Measurements from ENCODE around the gene NID1.
"Not testable (repeated sequence)": the region's sequence is repeated elsewhere in the genome, so short reads cannot be mapped to it uniquely, and the experiment has no call there.

NID1 gene

GRCh38 chr1:235976490-235976889 lies 88.4 kb downstream of the NID1 start:
- in situ Hi-C loops (cut with MboI; ENCODE audit: low sequenced_read_pairs): loop anchor here (25.0 kb wide), 1 partner anchor 464 kb away; the partner anchor contains the start of gene B3GALNT2

- in situ Hi-C loops (cut with MboI; ENCODE audit: low sequenced_read_pairs): loop anchor here (25.0 kb wide), 1 partner anchor 462 kb away; the partner anchor contains the start of gene B3GALNT2
These were observed 90.3 kb downstream of the NID1 start for GRCh38 chr1:235974616-235975015.

GRCh38 chr1:235972691-235973090 lies 92.2 kb downstream of the NID1 start:
- in situ Hi-C loops (cut with MboI; ENCODE audit: low sequenced_read_pairs): not testable (repeated sequence)

GRCh38 chr1:235972311-235972689 lies 92.6 kb downstream of the NID1 start:
- in situ Hi-C loops (cut with MboI; ENCODE audit: low sequenced_read_pairs): no loop called here

GRCh38 chr1:235971571-235972310 lies 93.1 kb downstream of the NID1 start:
- in situ Hi-C loops (cut with MboI; ENCODE audit: low sequenced_read_pairs): no loop called here

- in situ Hi-C loops (cut with MboI; ENCODE audit: low sequenced_read_pairs): no loop called here
These were observed 93.9 kb downstream of the NID1 start for GRCh38 chr1:235971020-235971419.

GRCh38 chr1:235968831-235969230 lies 96.1 kb downstream of the NID1 start:
- in situ Hi-C loops (cut with MboI; ENCODE audit: low sequenced_read_pairs): no loop called here

GRCh38 chr1:235966134-235966533 lies 98.8 kb downstream of the NID1 start:
- in situ Hi-C loops (cut with MboI; ENCODE audit: low sequenced_read_pairs): not testable (repeated sequence)

- in situ Hi-C loops (cut with MboI; ENCODE audit: low sequenced_read_pairs): no loop called here
These were observed 104.1 kb downstream of the NID1 start for GRCh38 chr1:235960809-235961208.

- in situ Hi-C loops (cut with MboI; ENCODE audit: low sequenced_read_pairs): no loop called here
These were observed 106.9 kb downstream of the NID1 start for GRCh38 chr1:235958021-235958420.

GRCh38 chr1:235955777-235956176 lies 109.1 kb downstream of the NID1 start:
- in situ Hi-C loops (cut with MboI; ENCODE audit: low sequenced_read_pairs): no loop called here

- in situ Hi-C loops (cut with MboI; ENCODE audit: low sequenced_read_pairs): no loop called here
These were observed 110.3 kb downstream of the NID1 start for GRCh38 chr1:235954306-235955283.

- in situ Hi-C loops (cut with MboI; ENCODE audit: low sequenced_read_pairs): no loop called here
These were observed 111.1 kb downstream of the NID1 start for GRCh38 chr1:235953801-235954200.

GRCh38 chr1:235952950-235953615 lies 111.8 kb downstream of the NID1 start:
- in situ Hi-C loops (cut with MboI; ENCODE audit: low sequenced_read_pairs): no loop called here

- in situ Hi-C loops (cut with MboI; ENCODE audit: low sequenced_read_pairs): no loop called here
These were observed 113.2 kb downstream of the NID1 start for GRCh38 chr1:235951661-235952060.

GRCh38 chr1:235950318-235950717 lies 114.6 kb downstream of the NID1 start:
- in situ Hi-C loops (cut with MboI; ENCODE audit: low sequenced_read_pairs): no loop called here

GRCh38 chr1:235948774-235949427 lies 116.0 kb downstream of the NID1 start:
- in situ Hi-C loops (cut with MboI; ENCODE audit: low sequenced_read_pairs): no loop called here

- in situ Hi-C loops (cut with MboI; ENCODE audit: low sequenced_read_pairs): no loop called here
These were observed 116.9 kb downstream of the NID1 start for GRCh38 chr1:235947989-235948388.

- in situ Hi-C loops (cut with MboI; ENCODE audit: low sequenced_read_pairs): no loop called here
These were observed 118.3 kb downstream of the NID1 start for GRCh38 chr1:235946571-235946981.

GRCh38 chr1:235945775-235946570 lies 118.9 kb downstream of the NID1 start:
- in situ Hi-C loops (cut with MboI; ENCODE audit: low sequenced_read_pairs): no loop called here
